ENCODE measurements around the gene TBC1D8B. TPM values are rescaled to one million over a fixed set of nuclear protein-coding genes. Genes with fewer than 3 reads are reported as not detected.

The TBC1D8B gene
- total RNA-seq (2022; extraction: Qiagen RNA extraction; ENCODE audit: low read depth), result 0.38 to 1.5 TPM (median 1.3 TPM) in 5 replicates

GRCh38 chrX:106802388-106803275, at the start of gene TBC1D8B:
Gene TBC1D8B, plus strand, starts transcription at chrX:106802673. Its CDS starts 181 bp downstream, at chrX:106802854.

DNA sequence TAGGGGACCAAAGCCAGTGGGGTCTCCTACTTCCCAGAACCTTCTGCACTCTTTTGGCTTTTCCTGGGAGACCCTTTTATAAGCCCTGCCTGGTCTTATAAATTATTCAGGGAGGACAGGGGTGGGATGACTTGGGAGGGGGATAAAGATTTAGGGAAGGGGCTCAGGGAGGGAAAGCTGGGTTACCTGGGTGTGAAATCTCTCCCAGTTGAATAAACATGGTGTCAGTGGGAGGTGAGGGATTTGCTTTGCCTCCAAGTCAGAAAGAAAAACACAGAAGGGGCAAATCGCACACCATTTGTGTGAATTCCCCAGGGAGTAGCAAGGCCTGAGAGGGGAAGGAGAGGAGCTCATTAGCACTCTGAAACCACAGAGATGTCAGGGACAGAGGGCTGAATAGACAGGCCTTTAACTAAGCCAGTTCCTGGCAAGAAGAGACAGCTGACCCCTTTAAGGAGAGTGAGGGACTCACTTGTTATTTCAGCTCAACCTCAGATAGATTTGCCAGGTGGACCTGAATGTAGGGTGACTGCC, 100.9 kb downstream of the TBC1D8B start, which contains the start of gene RIPPLY1:
TSS of gene RIPPLY1 (minus strand) at position 51 of the 534 bp plus-strand sequence. CDS start 54 bp downstream, outside the sequence.

DNA sequence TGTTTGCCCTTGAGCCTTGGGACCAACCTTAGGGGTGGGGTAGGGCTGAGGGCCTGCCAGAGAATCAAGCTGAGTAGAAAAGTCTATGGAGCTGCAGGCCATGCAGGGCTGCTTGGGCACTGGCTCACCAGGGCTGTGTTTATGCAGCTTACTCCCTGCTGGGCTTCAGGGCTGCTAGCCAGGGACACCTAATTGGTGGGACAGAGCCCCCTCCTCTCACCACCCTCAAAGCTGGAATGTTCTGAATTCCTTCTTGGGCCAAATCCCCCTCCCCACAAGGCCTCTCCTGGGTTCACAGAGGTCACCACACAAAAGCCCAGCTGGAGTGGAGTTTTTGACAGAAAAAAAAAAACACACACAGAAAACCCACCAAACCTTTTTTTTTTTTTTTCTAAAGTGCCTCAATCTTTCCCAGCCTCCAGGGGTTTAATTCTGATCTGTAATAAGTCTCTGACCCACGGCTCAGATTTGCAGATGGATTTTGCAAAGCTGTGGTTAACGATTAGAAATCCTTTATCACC, 117.5 kb downstream of the TBC1D8B start, which contains the start of gene CLDN2:
TSS of gene CLDN2 (plus strand) at position 471 of the 521 bp plus-strand sequence. CDS start 7,827 bp downstream, outside the sequence.

Other genes with a start within 250 kb of the TBC1D8B start
- gene RADX, start 190.7 kb upstream of the TBC1D8B start, total RNA-seq (2022; extraction: Qiagen RNA extraction; ENCODE audit: low read depth), result 0.06 TPM in 2 of 5 replicates, not detected in the others
- 0.06 to 0.09 TPM (median 0.09 TPM) in 3 of 5 replicates, not detected in the others for gene RNF128, start 76.0 kb upstream of the TBC1D8B start, total RNA-seq (2022; extraction: Qiagen RNA extraction; ENCODE audit: low read depth)
- 0.10 to 0.30 TPM (median 0.19 TPM) in 3 of 5 replicates, not detected in the others for gene RIPPLY1, start 100.7 kb downstream of the TBC1D8B start, total RNA-seq (2022; extraction: Qiagen RNA extraction; ENCODE audit: low read depth)
- 7.6 to 9.9 TPM (median 8.4 TPM) in 5 replicates for gene CLDN2, start 117.7 kb downstream of the TBC1D8B start, total RNA-seq (2022; extraction: Qiagen RNA extraction; ENCODE audit: low read depth)
- gene MORC4, start 197.5 kb downstream of the TBC1D8B start, total RNA-seq (2022; extraction: Qiagen RNA extraction; ENCODE audit: low read depth), result 34.6 to 53.6 TPM (median 39.0 TPM) in 5 replicates

Data from A549 treated with RU486 at 1 μM for 4 hours (cell line).